GM12873 (cell line): ENCODE data around the gene CST7.

Source experiments
- TF ChIP-seq, protein P1 (sequence below): IDR thresholded peaks from 2 replicates; pipeline ENCODE4 v1.5.1; 2012; ENCODE audit warnings: low read depth, mild to moderate bottlenecking, moderate library complexity, low read length, control low read depth; ENCODE audit not compliant: insufficient read depth; ENCODE audit errors: missing control alignments

Gene CST7

DNA sequence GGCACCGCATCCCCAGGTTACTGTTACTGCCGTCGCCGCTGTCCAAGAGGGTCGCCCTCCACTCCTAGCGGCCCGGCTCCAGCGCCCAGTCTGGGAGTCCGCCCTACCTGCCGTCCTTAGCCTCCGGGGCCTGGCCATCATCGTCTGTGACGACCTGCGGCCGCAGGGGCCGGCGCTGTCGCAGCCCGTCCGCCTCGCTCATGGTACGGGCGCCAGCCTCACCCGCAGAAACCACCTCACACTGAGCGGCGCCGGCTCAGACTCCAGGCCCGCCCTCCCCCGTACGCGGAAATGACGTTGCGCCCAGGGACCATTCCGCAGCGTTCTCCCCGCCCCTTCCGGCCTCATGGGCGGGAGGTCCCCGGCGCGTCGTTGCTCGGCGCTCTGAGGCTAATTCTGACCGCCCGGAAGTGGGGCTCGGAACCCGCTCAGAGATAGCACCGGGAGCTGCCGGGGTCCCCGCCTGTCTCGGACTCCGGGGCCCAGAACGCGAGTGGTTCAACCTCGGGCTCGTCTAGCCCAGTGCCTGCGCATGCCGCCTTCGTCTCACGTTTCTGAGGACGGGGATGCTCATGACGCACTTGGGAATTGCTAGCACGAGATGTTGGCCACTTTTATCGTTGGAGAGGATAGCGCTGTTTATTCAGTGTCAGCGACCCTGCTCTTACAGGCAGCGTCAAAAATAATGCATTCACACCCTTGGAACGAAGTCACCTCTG, 43.6 kb downstream of the CST7 start, which contains the start of gene APMAP:
APMAP (minus strand) TSS at position 265 of the 719 bp plus-strand sequence; CDS start at position 202, 63 bp downstream.
- TF ChIP-seq, protein P1, sequence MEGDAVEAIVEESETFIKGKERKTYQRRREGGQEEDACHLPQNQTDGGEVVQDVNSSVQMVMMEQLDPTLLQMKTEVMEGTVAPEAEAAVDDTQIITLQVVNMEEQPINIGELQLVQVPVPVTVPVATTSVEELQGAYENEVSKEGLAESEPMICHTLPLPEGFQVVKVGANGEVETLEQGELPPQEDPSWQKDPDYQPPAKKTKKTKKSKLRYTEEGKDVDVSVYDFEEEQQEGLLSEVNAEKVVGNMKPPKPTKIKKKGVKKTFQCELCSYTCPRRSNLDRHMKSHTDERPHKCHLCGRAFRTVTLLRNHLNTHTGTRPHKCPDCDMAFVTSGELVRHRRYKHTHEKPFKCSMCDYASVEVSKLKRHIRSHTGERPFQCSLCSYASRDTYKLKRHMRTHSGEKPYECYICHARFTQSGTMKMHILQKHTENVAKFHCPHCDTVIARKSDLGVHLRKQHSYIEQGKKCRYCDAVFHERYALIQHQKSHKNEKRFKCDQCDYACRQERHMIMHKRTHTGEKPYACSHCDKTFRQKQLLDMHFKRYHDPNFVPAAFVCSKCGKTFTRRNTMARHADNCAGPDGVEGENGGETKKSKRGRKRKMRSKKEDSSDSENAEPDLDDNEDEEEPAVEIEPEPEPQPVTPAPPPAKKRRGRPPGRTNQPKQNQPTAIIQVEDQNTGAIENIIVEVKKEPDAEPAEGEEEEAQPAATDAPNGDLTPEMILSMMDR = no peak

DNA sequence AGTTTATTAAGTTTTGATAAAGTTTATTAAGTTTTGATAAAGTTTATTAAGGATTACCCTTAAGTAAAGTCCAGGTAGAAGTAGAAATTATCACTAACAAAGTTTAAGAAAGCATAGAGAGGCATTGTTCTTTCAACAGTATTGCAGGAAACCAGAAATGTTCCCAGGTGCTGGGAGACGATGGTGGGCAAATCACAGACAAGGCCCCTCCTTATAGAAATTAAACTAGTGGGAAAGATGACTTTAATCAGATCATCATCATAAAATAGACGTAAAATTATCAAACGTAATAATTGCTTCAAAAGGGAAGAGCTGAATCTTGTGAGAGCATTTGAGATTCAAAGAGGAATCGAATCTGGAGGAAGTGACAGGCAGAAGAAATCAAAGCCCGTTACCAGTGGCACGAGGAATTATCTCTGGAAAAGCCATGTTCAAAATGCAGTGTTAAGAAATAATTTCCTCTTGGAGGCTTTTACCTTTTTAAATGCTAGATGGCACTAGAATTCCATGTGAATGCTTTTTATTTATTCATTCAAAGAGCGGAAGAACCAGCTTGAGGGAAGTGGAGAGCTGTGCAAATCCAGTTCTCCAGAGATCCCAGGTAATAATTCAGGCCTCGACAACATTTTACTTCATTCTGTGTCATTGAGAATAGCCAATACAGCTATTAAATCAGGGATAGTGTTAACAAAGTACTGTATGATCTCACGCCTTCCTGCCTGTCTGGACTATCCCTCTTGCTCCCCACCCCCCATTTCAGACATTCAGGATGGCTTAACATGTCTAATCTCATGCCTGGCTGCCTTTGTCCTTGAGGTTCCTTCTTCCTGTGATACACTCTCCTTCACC, 44.5 kb downstream of the CST7 start:
- TF ChIP-seq, protein P1 = peak; percentile 9

DNA sequence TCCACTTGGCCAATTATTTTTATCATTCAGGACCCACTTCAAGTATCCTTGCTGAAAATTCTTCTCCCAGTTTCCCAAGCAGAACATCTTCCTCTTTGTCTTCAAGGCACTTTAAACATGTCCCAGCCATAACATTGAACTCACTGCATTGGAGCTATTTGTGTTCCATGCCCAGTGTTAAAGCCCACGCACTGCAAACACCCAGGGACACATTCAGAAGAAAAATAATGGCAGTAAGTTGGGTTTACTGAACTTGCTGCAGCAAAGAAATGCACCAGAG, 45.1 kb downstream of the CST7 start:
- TF ChIP-seq, protein P1 = no peak

DNA sequence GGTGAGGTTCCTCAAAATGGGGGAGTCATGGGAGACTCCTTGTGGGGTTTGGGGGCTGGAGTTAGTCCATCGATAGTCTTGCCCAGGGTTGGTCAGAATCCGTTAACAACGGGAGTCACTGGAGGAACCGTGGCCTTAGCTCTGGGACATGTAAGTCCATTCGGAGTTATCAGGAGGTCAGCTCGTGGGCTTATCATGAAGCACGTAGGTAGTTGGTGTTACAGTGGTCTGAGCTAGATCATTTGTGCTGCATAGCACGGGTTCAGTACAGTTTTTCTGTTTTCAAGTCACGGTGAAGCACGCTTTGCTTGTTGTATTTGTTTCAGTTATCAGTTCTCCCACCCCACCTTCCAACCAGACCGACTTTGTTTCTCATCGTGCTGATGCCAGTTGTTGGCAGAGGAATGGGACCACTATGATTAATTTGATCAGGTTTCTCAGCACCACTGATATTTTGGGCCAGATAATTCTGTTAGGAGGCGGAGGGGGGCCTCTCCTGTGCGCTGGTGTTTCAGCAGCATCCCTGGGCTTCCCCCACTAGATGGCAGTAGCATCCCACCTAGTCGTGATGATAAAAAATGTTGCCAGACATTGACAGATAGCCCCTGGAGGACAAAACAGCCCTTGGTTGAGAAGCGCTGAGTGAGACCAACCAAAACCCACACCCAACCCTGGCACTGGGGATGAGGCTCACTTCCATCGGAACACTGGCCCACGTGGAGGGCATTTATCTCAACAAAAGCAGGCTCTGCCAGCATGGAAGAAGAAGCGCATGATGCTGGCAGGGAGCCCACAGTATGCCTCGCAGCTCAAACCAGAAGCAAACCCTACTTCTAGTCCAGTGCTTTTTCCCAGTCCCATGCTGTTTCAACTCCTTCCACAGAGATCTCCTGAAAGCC, 45.6 kb downstream of the CST7 start:
- TF ChIP-seq, protein P1 = peak; percentile 88

DNA sequence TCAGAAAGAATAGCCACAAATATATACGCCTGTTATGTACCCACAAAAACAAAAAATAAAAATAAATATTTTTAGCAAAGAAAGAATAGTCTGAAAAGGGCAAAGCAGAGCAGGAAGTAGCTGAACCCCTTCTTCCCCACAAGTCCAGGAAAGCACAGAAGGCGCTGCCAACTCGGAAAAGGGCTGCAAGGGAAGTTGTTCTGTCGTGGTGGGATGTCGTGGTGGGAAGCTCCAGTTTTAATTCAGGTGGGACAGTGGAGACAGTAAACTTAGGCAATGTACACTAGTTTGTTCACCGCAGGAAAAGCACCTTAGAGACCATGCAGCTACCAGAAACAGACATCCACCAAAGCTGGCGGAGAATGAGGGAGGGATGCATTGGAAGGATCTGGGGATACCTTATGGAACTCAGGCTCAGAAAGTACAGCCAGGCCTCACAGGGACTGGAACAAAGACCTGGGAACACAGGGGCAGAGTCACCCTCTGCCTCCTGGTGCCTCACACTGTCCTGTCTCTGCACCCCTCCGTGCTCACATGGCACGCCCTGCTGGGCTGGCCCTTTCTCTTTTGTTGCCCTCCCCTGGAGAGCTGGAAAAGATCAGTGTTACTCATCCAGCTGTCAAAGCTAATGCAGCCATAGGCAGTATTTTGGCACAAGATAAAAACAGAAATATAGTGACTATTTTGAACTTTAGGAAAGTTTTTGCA, 46.8 kb downstream of the CST7 start:
- TF ChIP-seq, protein P1 = no peak

DNA sequence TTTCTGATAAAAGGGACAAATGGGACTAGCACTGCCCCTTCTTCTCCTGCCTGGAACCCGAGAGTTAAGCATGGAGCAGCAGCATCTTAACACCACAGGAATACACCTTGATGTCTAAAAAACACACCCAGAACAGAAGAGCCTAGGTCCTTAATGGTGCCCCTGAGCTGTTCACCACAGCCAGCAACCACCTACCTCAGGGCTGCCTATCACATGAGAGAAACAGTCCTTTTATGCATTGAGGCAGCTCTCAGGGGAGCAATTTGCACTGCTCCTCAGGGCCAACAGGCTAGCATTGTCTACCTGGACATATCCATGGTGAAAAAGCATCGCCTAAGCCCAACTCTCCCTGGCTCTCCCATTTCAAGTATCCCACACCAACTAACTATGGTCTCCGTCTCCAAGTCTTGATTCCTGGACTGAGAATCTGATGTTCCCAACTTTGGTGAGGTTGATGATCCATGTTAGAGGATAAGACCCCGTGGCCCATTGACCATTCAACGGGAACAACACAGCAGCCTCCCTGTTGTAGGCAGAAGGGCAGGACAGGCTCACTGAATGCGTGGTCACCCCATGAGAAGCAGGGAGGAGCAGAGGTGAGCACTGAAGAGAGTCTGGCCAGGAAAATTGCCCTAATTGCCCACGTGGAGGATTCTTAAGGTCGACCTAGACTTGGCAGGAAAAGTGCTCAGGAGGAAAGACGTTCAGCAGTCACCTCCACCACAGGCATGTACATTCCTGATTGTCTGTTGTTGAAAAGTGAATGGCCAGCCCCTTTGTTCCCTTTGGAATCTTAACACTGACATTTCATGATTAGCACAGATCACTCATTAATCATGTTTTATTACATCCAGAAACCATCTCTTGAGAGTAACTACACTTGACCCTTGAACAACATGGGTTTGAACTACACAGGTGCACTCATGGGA, 47.6 kb downstream of the CST7 start:
- TF ChIP-seq, protein P1 = no peak
